Stimulated activated CD8-positive, alpha-beta memory T cell treated with anti-CD3 and anti-CD28 coated beads, Interleukin-7, amount 100 ng/mL, for 1 hour (primary cell): ENCODE measurements around the gene ST3GAL3.

Experiments
- DNase-seq, 2 donors: peaks; one replicate each; pipeline ENCODE4 v3.0.0-alpha.2; 2020; ENCODE audit warnings: low read depth in 2 of 2

The ST3GAL3 gene

DNA sequence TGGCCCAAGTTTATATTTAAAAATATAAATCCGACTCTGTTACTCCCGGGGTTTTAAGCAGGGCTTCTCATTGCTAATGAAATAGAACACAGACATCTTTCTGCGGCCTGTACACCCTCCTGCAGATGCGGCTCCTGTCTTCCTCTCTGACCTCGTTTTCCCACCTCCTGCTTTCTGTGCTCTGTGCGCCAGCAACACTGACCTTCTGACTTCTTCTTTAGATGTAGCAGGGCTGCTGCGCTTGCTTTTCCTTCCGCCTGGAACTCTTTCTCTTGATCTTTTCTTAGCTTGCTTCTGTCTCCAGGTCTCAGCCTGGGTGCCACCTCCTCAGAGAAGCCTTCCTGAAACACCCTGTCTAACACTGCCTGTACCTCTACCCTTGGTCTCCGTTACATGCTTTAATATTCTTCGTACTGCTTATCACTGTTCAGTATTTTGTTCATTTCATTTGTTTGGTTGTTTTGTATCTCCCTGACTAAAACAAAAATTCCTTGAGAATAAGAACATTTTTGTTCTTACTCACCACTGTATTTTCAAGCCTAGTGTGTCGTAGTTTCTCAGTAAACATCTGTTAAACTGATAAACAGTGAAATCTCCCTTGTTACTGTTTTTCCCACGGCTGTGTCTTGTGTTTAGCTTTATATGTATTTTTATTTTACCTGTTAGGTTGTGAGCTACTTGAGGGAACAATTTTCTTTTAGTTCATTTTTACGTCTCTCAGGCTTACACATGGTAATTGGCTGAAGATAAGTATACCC, 79.0 kb downstream of the ST3GAL3 start:
- DNase-seq: no peak

GRCh38 chr1:43786960-43787359, 79.6 kb downstream of the ST3GAL3 start:
- DNase-seq: no peak

- DNase-seq: no peak
These were observed 82.5 kb downstream of the ST3GAL3 start for GRCh38 chr1:43789604-43790550.

GRCh38 chr1:43791243-43791642, 83.9 kb downstream of the ST3GAL3 start:
- DNase-seq: no peak

DNA sequence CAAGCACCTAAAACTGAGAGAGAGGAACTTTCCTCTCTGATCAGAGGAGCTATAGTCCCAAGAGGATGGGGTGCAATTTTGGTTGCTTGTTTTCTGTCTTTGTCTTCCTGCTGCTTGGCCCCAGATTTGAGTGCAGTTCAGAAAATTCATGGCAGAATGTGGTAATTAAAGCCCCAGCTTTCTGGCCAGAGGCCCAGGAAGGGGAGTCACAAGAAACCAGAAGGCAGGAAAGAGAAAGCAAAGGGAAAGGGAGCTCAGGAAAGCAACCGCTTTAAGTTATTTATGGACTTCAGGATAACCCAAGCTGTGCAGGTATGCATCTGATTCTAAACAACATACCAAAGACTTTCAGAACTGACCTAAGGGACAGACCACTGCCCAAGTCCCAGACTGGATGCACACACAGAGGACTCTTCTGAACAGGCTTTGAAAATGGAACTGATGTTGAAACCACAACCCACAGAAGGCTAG, 88.8 kb downstream of the ST3GAL3 start:
- no peak for DNase-seq

- no peak for DNase-seq
These were observed 90.6 kb downstream of the ST3GAL3 start for GRCh38 chr1:43797891-43798290.

DNA sequence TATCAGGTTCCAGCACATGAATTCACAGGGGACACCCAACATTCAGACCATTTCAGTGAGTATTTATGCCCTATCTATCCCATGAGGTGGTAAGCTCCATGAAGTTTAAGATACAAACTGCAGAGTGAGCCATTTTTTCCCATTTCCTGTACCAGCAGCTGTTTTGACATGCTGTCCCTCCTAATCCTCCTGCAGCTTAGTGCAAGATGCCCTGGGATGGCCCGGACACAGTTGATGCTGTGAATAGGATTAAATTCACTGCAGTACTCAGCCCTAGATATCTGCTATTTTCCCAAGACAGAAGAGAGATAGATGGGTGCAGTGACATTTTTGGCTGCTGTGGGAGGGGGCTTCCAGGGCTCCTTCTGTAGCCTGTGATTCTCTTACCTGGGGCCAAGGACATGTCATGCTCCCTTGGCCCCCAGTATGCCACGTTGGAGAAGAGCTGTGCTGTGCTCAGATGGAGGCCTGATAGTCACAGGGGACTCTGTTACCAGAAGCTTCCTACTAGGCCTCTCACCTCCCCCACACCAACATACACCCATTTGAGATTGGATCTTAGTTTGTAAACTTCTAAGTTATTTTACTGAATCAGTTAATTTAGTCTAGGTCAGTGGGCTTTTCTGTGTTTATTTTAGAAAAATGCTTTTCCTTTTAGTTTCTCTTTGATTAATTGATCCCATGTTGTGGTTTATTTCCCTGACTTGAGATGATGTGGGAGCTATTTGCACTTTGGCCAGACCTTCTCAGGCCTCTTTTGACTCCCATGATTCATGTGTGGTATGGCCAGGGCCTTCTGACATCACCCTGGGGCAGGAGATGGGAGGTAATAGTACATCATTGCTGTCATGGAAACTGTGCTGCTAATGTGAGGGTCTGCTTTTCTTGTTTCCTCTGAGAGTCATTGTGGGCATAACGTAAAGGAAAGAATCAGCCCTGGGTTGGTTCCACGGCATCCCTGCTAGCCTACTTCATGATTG, 92.6 kb downstream of the ST3GAL3 start:
- no peak for DNase-seq

GRCh38 chr1:43800771-43801170, 93.4 kb downstream of the ST3GAL3 start:
- DNase-seq: no peak

DNA sequence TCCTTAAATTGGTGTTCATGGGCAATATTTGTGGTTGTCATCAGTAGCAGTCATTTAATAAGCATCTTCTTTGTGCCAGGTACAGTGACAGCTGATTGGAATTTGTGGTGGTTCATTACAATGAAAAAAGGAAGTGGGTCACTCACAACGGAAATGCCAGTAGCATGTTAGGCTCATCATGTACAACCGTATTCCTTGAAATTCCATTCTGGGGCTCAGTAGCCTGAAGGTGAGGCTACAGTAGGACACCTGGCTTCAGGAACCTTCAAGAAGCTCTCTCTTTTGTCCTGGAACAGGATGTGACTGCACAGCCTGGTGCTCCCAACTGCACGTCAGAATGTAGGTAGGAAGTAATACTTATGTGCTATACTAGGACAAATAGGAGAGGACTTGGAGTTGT, 93.9 kb downstream of the ST3GAL3 start:
- no peak for DNase-seq

DNA sequence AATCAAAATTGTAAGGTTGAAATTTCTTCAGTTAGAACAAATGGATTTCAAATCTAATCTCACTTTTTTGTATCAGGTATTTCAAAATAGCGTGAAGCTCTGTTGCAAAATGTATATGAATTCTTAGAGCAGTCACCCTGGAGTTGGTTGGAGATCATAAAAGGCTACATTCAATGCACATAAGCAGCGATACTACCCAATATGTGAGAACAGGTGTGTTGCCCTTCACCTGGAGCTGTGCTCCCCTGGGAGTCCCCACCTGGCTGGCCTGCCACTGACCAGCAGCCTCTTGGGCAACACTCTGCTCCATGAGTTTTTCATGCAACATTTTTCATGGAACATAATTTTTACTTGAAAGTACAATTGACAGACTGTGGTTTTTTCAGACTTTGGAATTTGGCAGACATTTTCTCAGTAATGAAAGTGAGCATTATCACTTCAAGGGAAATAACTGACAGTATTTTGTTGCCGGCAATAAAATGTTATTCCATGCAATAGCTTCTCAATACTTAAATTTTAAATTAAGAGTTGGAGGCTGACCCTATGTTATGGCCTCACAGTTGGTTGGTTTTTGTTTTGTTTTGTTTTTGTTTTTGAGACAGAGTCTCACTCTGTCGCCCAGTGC, 95.1 kb downstream of the ST3GAL3 start:
- no peak for DNase-seq

GRCh38 chr1:43803105-43803504, 95.8 kb downstream of the ST3GAL3 start:
- DNase-seq: no peak

GRCh38 chr1:43803646-43804045, 96.3 kb downstream of the ST3GAL3 start:
- no peak for DNase-seq

DNA sequence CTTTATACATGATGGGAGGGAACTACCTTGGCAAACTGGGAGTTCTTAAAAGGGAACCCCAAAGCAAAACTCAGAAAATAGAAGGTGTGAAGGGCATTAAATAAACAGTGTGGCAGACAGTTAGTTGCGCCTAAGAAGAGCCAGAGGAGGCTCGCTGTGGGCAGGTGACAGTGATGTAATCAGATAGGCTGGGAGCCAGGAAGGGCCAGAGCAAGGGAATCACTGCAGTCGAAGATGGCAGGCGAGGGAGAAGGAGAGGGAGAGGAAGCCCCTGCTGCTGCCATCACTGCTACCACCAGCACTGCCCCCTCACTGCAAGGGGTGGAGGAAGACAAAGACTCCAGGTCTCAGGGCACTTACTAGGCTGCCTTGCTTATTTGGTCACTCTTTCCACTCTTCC, 97.2 kb downstream of the ST3GAL3 start:
- no peak for DNase-seq

- DNase-seq: no peak
These were observed 98.0 kb downstream of the ST3GAL3 start for GRCh38 chr1:43805340-43805739.

- no peak for DNase-seq
These were observed 98.8 kb downstream of the ST3GAL3 start for GRCh38 chr1:43806183-43806582.

- no peak for DNase-seq
These were observed 101.8 kb downstream of the ST3GAL3 start for GRCh38 chr1:43809097-43809673.

DNA sequence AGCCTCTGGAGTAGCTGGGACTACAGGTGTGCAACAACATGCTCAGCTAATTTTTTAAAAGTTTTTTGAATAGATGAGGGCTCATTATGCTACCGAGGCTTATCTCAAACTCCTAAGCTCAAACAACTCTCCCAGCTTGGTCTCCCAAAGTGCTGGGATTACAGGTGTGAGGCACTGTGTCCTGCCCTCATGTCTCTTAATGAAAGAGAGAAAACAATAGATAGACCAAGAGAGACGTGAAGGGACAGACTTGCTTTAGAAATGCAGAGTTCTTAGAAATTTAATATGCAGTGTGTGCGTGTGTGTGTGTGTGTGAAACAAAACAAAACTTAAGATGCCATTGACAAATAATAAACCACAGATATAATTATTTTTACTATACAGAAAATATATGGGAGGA, 105.2 kb downstream of the ST3GAL3 start:
- no peak for DNase-seq

DNA sequence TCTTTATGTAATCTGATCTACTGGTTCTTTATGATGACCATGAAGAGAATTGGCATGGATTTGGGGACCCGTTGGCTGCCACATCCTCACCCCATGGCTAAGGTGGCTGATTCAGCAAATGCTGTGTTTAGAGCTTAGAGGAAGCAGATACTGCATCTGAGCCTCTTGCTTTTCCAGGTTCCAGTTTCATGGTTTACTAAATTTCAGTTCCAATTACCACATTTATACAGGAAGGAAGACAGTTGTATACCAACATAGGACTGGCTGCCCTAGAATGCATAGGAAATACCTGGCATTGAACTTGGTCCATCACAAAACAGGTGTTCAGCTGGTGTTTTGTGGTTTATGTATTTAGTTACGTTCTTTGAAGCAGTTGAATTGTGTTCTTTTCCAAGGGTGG, 107.1 kb downstream of the ST3GAL3 start:
- DNase-seq: no peak

- no peak for DNase-seq
These were observed 110.1 kb downstream of the ST3GAL3 start for GRCh38 chr1:43817304-43817939.

- DNase-seq: no peak
These were observed 111.4 kb downstream of the ST3GAL3 start for GRCh38 chr1:43818691-43819090.
